Occipital lobe (tissue), 2 donors: ENCODE measurements around the gene PTPRN2. TPM values are rescaled to one million over a fixed set of nuclear protein-coding genes. Genes with fewer than 3 reads are reported as not detected.

Experiments used
- DNase-seq: peaks from one replicate; lab custom pipeline; 2025; lab: John Stamatoyannopoulos, UW
- total RNA-seq: library from RNA; depleted of rRNA; stranded (reverse); fragments of >200 nt; gene quantifications from one replicate; pipeline ENCODE4 v1.2.3, GENCODE V29; 2014

PTPRN2 gene
- total RNA-seq, 1 donor from 2014 or later = 62.2 TPM

- DNase-seq = no peak
Measured at GRCh38 chr7:158270106-158270775, 317.4 kb downstream of the PTPRN2 start.

- DNase-seq = no peak
Measured at GRCh38 chr7:158268816-158269535, 318.6 kb downstream of the PTPRN2 start.

- no peak for DNase-seq
Measured at GRCh38 chr7:158267742-158268435, 319.7 kb downstream of the PTPRN2 start.

- no peak for DNase-seq
Measured at GRCh38 chr7:158266817-158267741, 320.5 kb downstream of the PTPRN2 start.

GRCh38 chr7:158266426-158266816, 321.2 kb downstream of the PTPRN2 start:
- no peak for DNase-seq

- no peak for DNase-seq
Measured at GRCh38 chr7:158265743-158266080, 321.9 kb downstream of the PTPRN2 start.

- no peak for DNase-seq
Measured at GRCh38 chr7:158264881-158265742, 322.5 kb downstream of the PTPRN2 start.

- no peak for DNase-seq
Measured at GRCh38 chr7:158263964-158264748, 323.5 kb downstream of the PTPRN2 start.

GRCh38 chr7:158263110-158263963, 324.3 kb downstream of the PTPRN2 start:
- no peak for DNase-seq

GRCh38 chr7:158262284-158263109, 325.1 kb downstream of the PTPRN2 start:
- DNase-seq = no peak

GRCh38 chr7:158261362-158262235, 326.0 kb downstream of the PTPRN2 start:
- no peak for DNase-seq

GRCh38 chr7:158260567-158261361, 326.9 kb downstream of the PTPRN2 start:
- DNase-seq = no peak

GRCh38 chr7:158259671-158260418, 327.8 kb downstream of the PTPRN2 start:
- no peak for DNase-seq

GRCh38 chr7:158259141-158259540, 328.5 kb downstream of the PTPRN2 start:
- DNase-seq = no peak

- DNase-seq = no peak
Measured at GRCh38 chr7:158258411-158259130, 329.1 kb downstream of the PTPRN2 start.
